ENCODE measurements around the gene POLK. TPM values are rescaled to one million over a fixed set of nuclear protein-coding genes. Genes with fewer than 3 reads are reported as not detected.

The POLK gene
- total and polyA plus RNA-seq, 2 experiments from 2014 or later = 22.2 to 25.7 TPM

DNA sequence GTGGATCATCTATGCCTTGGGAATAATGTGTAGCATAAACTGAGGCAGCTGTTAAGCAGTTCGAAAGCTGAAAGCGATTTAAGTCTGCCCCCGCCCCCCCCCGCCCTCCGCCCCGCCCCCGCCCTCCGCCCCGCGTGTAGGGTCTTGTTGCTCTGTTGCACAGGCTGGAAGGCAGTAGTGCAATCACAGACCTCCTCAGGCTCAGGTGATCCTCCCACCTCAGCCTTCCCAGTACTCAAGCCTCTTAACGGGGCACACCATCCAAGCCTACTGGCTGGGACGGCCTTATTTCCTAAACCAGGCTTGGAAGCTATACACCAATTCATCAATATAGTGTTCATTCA, 100.5 kb downstream of the POLK start:
- Histone ChIP-seq H3K27me3 (replicated peaks; ENCODE audit: insufficient read depth) (no peaks in the 10 kb centered on the region), H3K36me3 (ENCODE audit: low read depth) (no peaks in the 10 kb centered on the region), H3K4me1 (ENCODE audit: insufficient read depth) (no peaks in the 10 kb centered on the region), H3K9ac (no peak overlapping the region), H3K4me3 (0 out of 2 replicates have a peak overlapping the region, but pooled peaks have one; percentile 74), H3F3A (ENCODE audit: insufficient read depth) (0 out of 2 replicates have a peak, but pooled peaks cover 14% of the 10 kb centered on the region), H3K9me2 (ENCODE audit: insufficient read depth) (no peaks in the 10 kb centered on the region), H3K27ac (no peak overlapping the region), H2AFZ (no peak overlapping the region), H4K20me1 (ENCODE audit: insufficient read depth) (no peaks in the 10 kb centered on the region), H3K79me2 (ENCODE audit: insufficient read depth) (no peaks in the 10 kb centered on the region), H3K9me3 (ENCODE audit: low read depth) (no peaks in the 10 kb centered on the region), H3K4me2 (ENCODE audit: unreplicated experiment) (peak overlapping the region; percentile 68)
- no peak for DNase-seq
- TF ChIP-seq EZH2phosphoT487 (IDR thresholded peaks at IDR 0.05; ENCODE audit: insufficient read depth, low read depth) (no peak), EZH2 (IDR thresholded peaks at IDR 0.05; ENCODE audit: insufficient read depth, poor library complexity, severe bottlenecking) (no peak)
- in situ Hi-C loops (cut with MboI) = no loop called here
- WGBS, 2 experiments (ENCODE audit: low coverage in 1 of 2, low lambda C conversion rate in 2 of 2, missing lambda C conversion rate in 2 of 2) = 11% methylated on average over 11 to 12 of the region's 12 CpGs

GRCh38 chr5:75612901-75613300, 101.2 kb downstream of the POLK start:
- in situ Hi-C loops (cut with MboI) = no loop called here
- no peaks in the 10 kb centered on the region for H3K9me3 ChIP-seq (ENCODE audit: low read depth)
- 92 to 93% methylated on average over 3 of the region's 3 CpGs for WGBS, 2 experiments (ENCODE audit: low coverage in 1 of 2, low lambda C conversion rate in 2 of 2, missing lambda C conversion rate in 2 of 2)

GRCh38 chr5:75614176-75614575, 102.5 kb downstream of the POLK start:
- H3F3A ChIP-seq (ENCODE audit: insufficient read depth) = 0 out of 2 replicates have a peak, but pooled peaks cover 10% of the 10 kb centered on the region
- no peaks in the 10 kb centered on the region for H3K4me1 ChIP-seq (ENCODE audit: insufficient read depth)
- no peaks in the 10 kb centered on the region for H3K79me2 ChIP-seq (ENCODE audit: insufficient read depth)
- no peaks in the 10 kb centered on the region for H3K9me2 ChIP-seq (ENCODE audit: insufficient read depth)
- in situ Hi-C loops (cut with MboI) = no loop called here
- no peak for DNase-seq
- H3K36me3 ChIP-seq (ENCODE audit: low read depth) = no peaks in the 10 kb centered on the region
- WGBS, 2 experiments (ENCODE audit: low coverage in 1 of 2, low lambda C conversion rate in 2 of 2, missing lambda C conversion rate in 2 of 2) = 96 to 100% methylated on average over 1 of the region's 1 CpG
- H2AFZ ChIP-seq = no peak overlapping the region
- no peak overlapping the region for H3K4me3 ChIP-seq
- H4K20me1 ChIP-seq (ENCODE audit: insufficient read depth) = no peaks in the 10 kb centered on the region
- TF ChIP-seq EZH2 (IDR thresholded peaks at IDR 0.05; ENCODE audit: insufficient read depth, poor library complexity, severe bottlenecking) (no peak), EZH2phosphoT487 (IDR thresholded peaks at IDR 0.05; ENCODE audit: insufficient read depth, low read depth) (no peak)
- H3K9ac ChIP-seq = no peak overlapping the region
- H3K4me2 ChIP-seq (ENCODE audit: unreplicated experiment) = no peak overlapping the region
- no peak overlapping the region for H3K27ac ChIP-seq
- H3K9me3 ChIP-seq (ENCODE audit: low read depth) = no peaks in the 10 kb centered on the region
- no peaks in the 10 kb centered on the region for H3K27me3 ChIP-seq (replicated peaks; ENCODE audit: insufficient read depth)

More at GRCh38 chr5:75612901-75613300, 101.2 kb downstream of the POLK start:
- no peak overlapping the region for H3K4me3 ChIP-seq
- no peaks in the 10 kb centered on the region for H3K4me1 ChIP-seq (ENCODE audit: insufficient read depth)
- no peak overlapping the region for H3K4me2 ChIP-seq (ENCODE audit: unreplicated experiment)
- no peak overlapping the region for H3K27ac ChIP-seq
- DNase-seq = no peak
- H2AFZ ChIP-seq = no peak overlapping the region
- H3F3A ChIP-seq (ENCODE audit: insufficient read depth) = 0 out of 2 replicates have a peak, but pooled peaks cover 14% of the 10 kb centered on the region
- H3K27me3 ChIP-seq (replicated peaks; ENCODE audit: insufficient read depth) = no peaks in the 10 kb centered on the region
- no peak overlapping the region for H3K9ac ChIP-seq
- H3K79me2 ChIP-seq (ENCODE audit: insufficient read depth) = no peaks in the 10 kb centered on the region
- no peaks in the 10 kb centered on the region for H4K20me1 ChIP-seq (ENCODE audit: insufficient read depth)
- TF ChIP-seq EZH2 (IDR thresholded peaks at IDR 0.05; ENCODE audit: insufficient read depth, poor library complexity, severe bottlenecking) (no peak), EZH2phosphoT487 (IDR thresholded peaks at IDR 0.05; ENCODE audit: insufficient read depth, low read depth) (no peak)
- H3K9me2 ChIP-seq (ENCODE audit: insufficient read depth) = no peaks in the 10 kb centered on the region
- H3K36me3 ChIP-seq (ENCODE audit: low read depth) = no peaks in the 10 kb centered on the region

- H3K9ac ChIP-seq = no peak overlapping the region
- TF ChIP-seq EZH2 (IDR thresholded peaks at IDR 0.05; ENCODE audit: insufficient read depth, poor library complexity, severe bottlenecking) (no peak), EZH2phosphoT487 (IDR thresholded peaks at IDR 0.05; ENCODE audit: insufficient read depth, low read depth) (no peak)
- H3K79me2 ChIP-seq (ENCODE audit: insufficient read depth) = no peaks in the 10 kb centered on the region
- H4K20me1 ChIP-seq (ENCODE audit: insufficient read depth) = no peaks in the 10 kb centered on the region
- H3K4me3 ChIP-seq = no peak overlapping the region
- no peak for DNase-seq
- no peaks in the 10 kb centered on the region for H3K9me2 ChIP-seq (ENCODE audit: insufficient read depth)
- H3K36me3 ChIP-seq (ENCODE audit: low read depth) = no peaks in the 10 kb centered on the region
- H3K9me3 ChIP-seq (ENCODE audit: low read depth) = no peaks in the 10 kb centered on the region
- no peaks in the 10 kb centered on the region for H3K4me1 ChIP-seq (ENCODE audit: insufficient read depth)
- no peak overlapping the region for H3K27ac ChIP-seq
- no peak overlapping the region for H2AFZ ChIP-seq
- WGBS, 2 experiments (ENCODE audit: low coverage in 1 of 2, low lambda C conversion rate in 2 of 2, missing lambda C conversion rate in 2 of 2) = 92 to 96% methylated on average over 4 of the region's 4 CpGs
- H3K27me3 ChIP-seq (replicated peaks; ENCODE audit: insufficient read depth) = no peaks in the 10 kb centered on the region
- H3F3A ChIP-seq (ENCODE audit: insufficient read depth) = no peaks in the 10 kb centered on the region
- no peak overlapping the region for H3K4me2 ChIP-seq (ENCODE audit: unreplicated experiment)
- in situ Hi-C loops (cut with MboI) = no loop called here
These were observed 104.7 kb downstream of the POLK start for GRCh38 chr5:75616371-75616881.
